Keratinocyte (primary cell): ENCODE measurements around the gene GPR158. TPM values are rescaled to one million over a fixed set of nuclear protein-coding genes. Genes with fewer than 3 reads are reported as not detected.

Source experiments
- DNase-seq: peaks from one replicate; pipeline ENCODE4 v3.0.0-alpha.2; 2011; ENCODE audit warnings: low read depth, missing footprints, low spot score
- FAIRE-seq: peaks from 2 replicates; lab custom pipeline; 2011; peaks lifted over from hg19 to GRCh38; lab: Jason Lieb, UNC
- H2AFZ ChIP-seq: 2 replicates; pipeline ENCODE4 v1.6.0; 2012; ENCODE audit warnings: low read length, control low read depth, inconsistent platforms; ENCODE audit not compliant: control insufficient read depth
- H3K27ac ChIP-seq: 2 replicates; pipeline ENCODE4 v1.5.1; 2011; ENCODE audit warnings: low read length; ENCODE audit not compliant: control insufficient read depth, insufficient read depth
- H3K27me3 ChIP-seq: 3 replicates; pipeline ENCODE4 v1.6.0; 2011; ENCODE audit warnings: low read length; ENCODE audit not compliant: control insufficient read depth, insufficient read depth; ENCODE audit errors: extremely low read depth
- H3K36me3 ChIP-seq, 2 experiments: 2 replicates in 1 of 2; 3 replicates in 1 of 2; pipeline ENCODE4 v1.5.1; 2011; ENCODE audit warnings: low read length in 2 of 2, mild to moderate bottlenecking in 1 of 2; ENCODE audit not compliant: control insufficient read depth in 2 of 2, insufficient read depth in 2 of 2; ENCODE audit errors: extremely low read depth in 1 of 2
- H3K4me1 ChIP-seq: 3 replicates; pipeline ENCODE4 v1.5.1; 2011; ENCODE audit warnings: low read length; ENCODE audit not compliant: control insufficient read depth, insufficient read depth; ENCODE audit errors: extremely low read depth
- H3K4me2 ChIP-seq: 3 replicates; pipeline ENCODE4 v1.6.0; 2011; ENCODE audit warnings: low read depth, low read length; ENCODE audit not compliant: control insufficient read depth, insufficient read depth; ENCODE audit errors: extremely low read depth
- H3K4me3 ChIP-seq, 3 experiments: fragments of 200-600 bp in 1 of 3; sonication (generic) in 1 of 3; 2 replicates in 2 of 3; 3 replicates in 1 of 3; pipeline ENCODE4 v1.5.1; 2011 to 2016; ENCODE audit warnings: low read length in 3 of 3, mild to moderate bottlenecking in 3 of 3, control low read depth in 2 of 3, inconsistent platforms in 1 of 3, low read depth in 1 of 3, mixed read lengths in 1 of 3, mixed run types in 1 of 3, moderate library complexity in 1 of 3; ENCODE audit not compliant: control insufficient read depth in 2 of 3, insufficient read depth in 2 of 3; ENCODE audit errors: extremely low read depth in 1 of 3
- H3K79me2 ChIP-seq: 2 replicates; pipeline ENCODE4 v1.6.0; 2012; ENCODE audit warnings: low read length; ENCODE audit not compliant: control insufficient read depth, insufficient read depth
- H3K9ac ChIP-seq: 3 replicates; pipeline ENCODE4 v1.6.0; 2011; ENCODE audit warnings: low read length; ENCODE audit not compliant: control insufficient read depth, insufficient read depth; ENCODE audit errors: extremely low read depth
- H3K9me1 ChIP-seq: 3 replicates; pipeline ENCODE4 v1.6.0; 2011; ENCODE audit warnings: low read length; ENCODE audit not compliant: control insufficient read depth, insufficient read depth; ENCODE audit errors: extremely low read depth
- H3K9me3 ChIP-seq: 2 replicates; pipeline ENCODE4 v1.5.1; 2012; ENCODE audit warnings: low read depth, low read length; ENCODE audit not compliant: control insufficient read depth
- H4K20me1 ChIP-seq: 3 replicates; pipeline ENCODE4 v1.6.0; 2011; ENCODE audit warnings: low read length; ENCODE audit not compliant: control insufficient read depth, insufficient read depth; ENCODE audit errors: extremely low read depth
- CTCF ChIP-seq, 3 experiments: IDR thresholded peaks in 1 of 3; conservative IDR thresholded peaks in 1 of 3; optimal IDR thresholded peaks in 1 of 3; 2 replicates in 2 of 3; 3 replicates in 1 of 3; pipeline versions ENCODE3 to v1.5.1; 2011; ENCODE audit warnings: low read length in 3 of 3, mild to moderate bottlenecking in 3 of 3, moderate library complexity in 2 of 3, control low read depth in 1 of 3, inconsistent platforms in 1 of 3; ENCODE audit not compliant: insufficient read depth in 2 of 3; ENCODE audit errors: extremely low read depth in 1 of 3
- EZH2 ChIP-seq: IDR thresholded peaks from one replicate; pipeline ENCODE4 v1.6.1; 2012; ENCODE audit warnings: inconsistent platforms, mild to moderate bottlenecking, low read length, moderate library complexity
- dilution Hi-C: fragments of 300-500 bp; cut with MboI; formaldehyde crosslinking; loops from one replicate; pipeline ENCODE4 v1.7.0; 2020; ENCODE audit warnings: low sequenced_read_pairs; ENCODE audit not compliant: extremely low pct_ligation_motif_present
- polyA plus RNA-seq, 5 experiments: library from polyadenylated mRNA; depleted of rRNA in 3 of 5; stranded (reverse) in 3 of 5; stranded (forward) in 1 of 5; unstranded in 1 of 5; fragments of >200 nt; gene quantifications; 1 replicate in 1 of 5; 2 replicates in 3 of 5; 3 replicates in 1 of 5; pipeline versions ENCODE4 v1.2.1 to v1.2.3, GENCODE V29; 2011 to 2012; ENCODE audit warnings: missing spikeins in 2 of 5, low read depth in 1 of 5, low replicate concordance in 1 of 5

The GPR158 gene
- polyA plus RNA-seq, 1 donor (not counting 4 experiments of a cell fraction or from before 2014, with no cell fraction given) = not detected

GRCh38 chr10:25182636-25183035, 7.8 kb downstream of the GPR158 start:
- no peak overlapping the region for H3K4me2 ChIP-seq
- no peak overlapping the region for H3K27ac ChIP-seq
- TF ChIP-seq EZH2 (no peak), CTCF (optimal IDR thresholded peaks at IDR 0.05 in 1 of 3, IDR thresholded peaks at IDR 0.05 in 1 of 3, conservative IDR thresholded peaks at IDR 0.05 in 1 of 3; ENCODE audit: extremely low read depth in 1 of 3, insufficient read depth in 2 of 3, low read length in 3 of 3) (no peak)
- H3K9ac ChIP-seq = no peak overlapping the region
- no peaks in the 10 kb centered on the region for H3K4me1 ChIP-seq
- no peaks in the 10 kb centered on the region for H3K9me3 ChIP-seq
- no peaks in the 10 kb centered on the region for H3K36me3 ChIP-seq
- H2AFZ ChIP-seq = no peak overlapping the region
- no peaks in the 10 kb centered on the region for H3K9me1 ChIP-seq
- dilution Hi-C loops = no loop called here
- H3K27me3 ChIP-seq = peaks cover 6% of the 10 kb centered on the region
- no peaks in the 10 kb centered on the region for H3K79me2 ChIP-seq
- no peaks in the 10 kb centered on the region for H4K20me1 ChIP-seq
- no peak overlapping the region for H3K4me3 ChIP-seq
- DNase-seq (no peak), FAIRE-seq (no peak)

GRCh38 chr10:25191162-25191895, 16.5 kb downstream of the GPR158 start:
- no peak overlapping the region for H3K9ac ChIP-seq
- H4K20me1 ChIP-seq = no peaks in the 10 kb centered on the region
- no peak overlapping the region for H2AFZ ChIP-seq
- no peaks in the 10 kb centered on the region for H3K36me3 ChIP-seq
- DNase-seq (no peak), FAIRE-seq (no peak)
- no peaks in the 10 kb centered on the region for H3K9me3 ChIP-seq
- H3K4me1 ChIP-seq = no peaks in the 10 kb centered on the region
- no peak for TF ChIP-seq CTCF (optimal IDR thresholded peaks at IDR 0.05 in 1 of 3, IDR thresholded peaks at IDR 0.05 in 1 of 3, conservative IDR thresholded peaks at IDR 0.05 in 1 of 3; ENCODE audit: extremely low read depth in 1 of 3, insufficient read depth in 2 of 3, low read length in 3 of 3)
- TF ChIP-seq EZH2 = no peak
- H3K27ac ChIP-seq = no peak overlapping the region
- H3K9me1 ChIP-seq = no peaks in the 10 kb centered on the region
- no peaks in the 10 kb centered on the region for H3K27me3 ChIP-seq
- no peak overlapping the region for H3K4me2 ChIP-seq
- no peaks in the 10 kb centered on the region for H3K79me2 ChIP-seq
- dilution Hi-C loops = no loop called here
- H3K4me3 ChIP-seq = no peak overlapping the region
